Esophagus muscularis mucosa (tissue), 4 donors: ENCODE results near the gene CYP19A1.

Source experiments
- CTCF ChIP-seq, 3 experiments: fragments of 200-600 bp in 2 of 3; fragments of 450-650 bp in 1 of 3; sonication (generic) in 2 of 3; IDR thresholded peaks; one replicate each; pipeline ENCODE4 v1.5.1; 2017 to 2019; ENCODE audit warnings: antibody characterized with exemption in 3 of 3, mild to moderate bottlenecking in 2 of 3, moderate library complexity in 1 of 3
- EP300 ChIP-seq: sonication (generic); formaldehyde crosslinking; IDR thresholded peaks from one replicate; pipeline ENCODE4 v1.6.1; 2017; ENCODE audit warnings: antibody characterized with exemption
- POLR2A ChIP-seq: fragments of 450-650 bp; IDR thresholded peaks from one replicate; pipeline ENCODE4 v1.6.1; 2017; ENCODE audit warnings: antibody characterized with exemption, moderate library complexity, mild to moderate bottlenecking, low read depth
- POLR2AphosphoS5 ChIP-seq, 2 donors: sonication (generic); formaldehyde crosslinking; IDR thresholded peaks; one replicate each; pipeline ENCODE4 v1.6.1; 2017; ENCODE audit warnings: antibody characterized with exemption in 2 of 2

- no peak for TF ChIP-seq CTCF (IDR thresholded peaks at IDR 0.05)
- no peak for TF ChIP-seq POLR2A
- no peak for TF ChIP-seq POLR2AphosphoS5 (IDR thresholded peaks at IDR 0.05)
- no peak for TF ChIP-seq EP300
Observed at GRCh38 chr15:51163843-51164242, 174.6 kb downstream of the CYP19A1 start.
